Measurements from ENCODE around the gene TARS1.

The TARS1 gene

GRCh38 chr5:33439905-33440481 lies 772 bp upstream of the TARS1 start:
- DNase-seq = peak; percentile 36 to 52

- peak; percentile 25 to 52 for DNase-seq
These were observed 744 bp downstream of the TARS1 start for GRCh38 chr5:33441241-33442177.

- DNase-seq = no peak
These were observed 3.8 kb downstream of the TARS1 start for GRCh38 chr5:33444542-33444941.

GRCh38 chr5:33445798-33446197 lies 5.0 kb downstream of the TARS1 start:
- DNase-seq = no peak

- DNase-seq = no peak
These were observed 7.4 kb downstream of the TARS1 start for GRCh38 chr5:33448118-33448517.

- DNase-seq = no peak
These were observed 16.4 kb downstream of the TARS1 start for GRCh38 chr5:33457126-33457525.

- no peak for DNase-seq
These were observed 17.1 kb downstream of the TARS1 start for GRCh38 chr5:33457817-33458216.

- DNase-seq = no peak
These were observed 19.4 kb downstream of the TARS1 start for GRCh38 chr5:33460210-33460609.

GRCh38 chr5:33462456-33462855 lies 21.7 kb downstream of the TARS1 start:
- no peak for DNase-seq

GRCh38 chr5:33465120-33465519 lies 24.4 kb downstream of the TARS1 start:
- no peak for DNase-seq

- DNase-seq = no peak
These were observed 28.1 kb downstream of the TARS1 start for GRCh38 chr5:33468775-33469435.

- DNase-seq = peak; percentile 33 to 49
These were observed 29.8 kb downstream of the TARS1 start for GRCh38 chr5:33470544-33470943.

- DNase-seq = no peak
These were observed 32.1 kb downstream of the TARS1 start for GRCh38 chr5:33472805-33473409.

GRCh38 chr5:33474004-33474403 lies 33.2 kb downstream of the TARS1 start:
- DNase-seq = no peak

- DNase-seq = no peak
These were observed 34.2 kb downstream of the TARS1 start for GRCh38 chr5:33474931-33475499.

GRCh38 chr5:33475706-33476105 lies 34.9 kb downstream of the TARS1 start:
- no peak for DNase-seq

GRCh38 chr5:33476992-33477391 lies 36.2 kb downstream of the TARS1 start:
- DNase-seq = no peak

GRCh38 chr5:33477816-33478215 lies 37.1 kb downstream of the TARS1 start:
- DNase-seq = no peak

GRCh38 chr5:33479311-33479710 lies 38.5 kb downstream of the TARS1 start:
- no peak for DNase-seq

GRCh38 chr5:33480876-33481275 lies 40.1 kb downstream of the TARS1 start:
- DNase-seq = no peak

- peak in 1 of 2 experiments; percentile 5 for DNase-seq
These were observed 41.6 kb downstream of the TARS1 start for GRCh38 chr5:33482335-33482734.

GRCh38 chr5:33487236-33487635 lies 46.5 kb downstream of the TARS1 start:
- no peak for DNase-seq

Data from NCI-H2081 (cell line).